IPS-20b (cell line): ENCODE results near the gene SERPINB1.

Experiments used
- H3K27ac ChIP-seq: one replicate; pipeline ENCODE4 v1.5.1; 2013; ENCODE audit warnings: low read length
- H3K27me3 ChIP-seq: 2 replicates; pipeline ENCODE4 v1.6.1; 2013; ENCODE audit warnings: mild to moderate bottlenecking, low read length, inconsistent platforms; ENCODE audit not compliant: insufficient read depth
- H3K36me3 ChIP-seq: 2 replicates; pipeline ENCODE4 v1.6.1; 2013; ENCODE audit warnings: low read depth, mild to moderate bottlenecking, inconsistent platforms, low read length, moderate library complexity; ENCODE audit not compliant: insufficient read depth
- H3K4me1 ChIP-seq: 2 replicates; pipeline ENCODE4 v1.6.1; 2013; ENCODE audit warnings: mild to moderate bottlenecking, control low read depth, inconsistent platforms, low read length, moderate library complexity; ENCODE audit not compliant: insufficient read depth
- H3K4me3 ChIP-seq: 2 replicates; pipeline ENCODE4 v1.5.1; 2013; ENCODE audit warnings: mild to moderate bottlenecking, low read length, inconsistent platforms
- H3K9ac ChIP-seq: 2 replicates; pipeline ENCODE4 v1.6.1; 2013; ENCODE audit warnings: low read depth, mild to moderate bottlenecking, inconsistent platforms, low read length, moderate library complexity
- H3K9me3 ChIP-seq: 2 replicates; pipeline ENCODE4 v1.6.1; 2013; ENCODE audit warnings: mild to moderate bottlenecking, low read depth, low read length, inconsistent platforms; ENCODE audit not compliant: insufficient read depth

The SERPINB1 gene

GRCh38 chr6:2783188-2783963 is 58.3 kb downstream of the SERPINB1 start:
- Histone ChIP-seq H3K9ac (no peak overlapping the region), H3K27me3 (no peaks in the 10 kb centered on the region), H3K9me3 (no peaks in the 10 kb centered on the region), H3K4me1 (no peaks in the 10 kb centered on the region), H3K27ac (no peak overlapping the region), H3K4me3 (no peak overlapping the region), H3K36me3 (peaks cover 54% of the 10 kb centered on the region)

DNA sequence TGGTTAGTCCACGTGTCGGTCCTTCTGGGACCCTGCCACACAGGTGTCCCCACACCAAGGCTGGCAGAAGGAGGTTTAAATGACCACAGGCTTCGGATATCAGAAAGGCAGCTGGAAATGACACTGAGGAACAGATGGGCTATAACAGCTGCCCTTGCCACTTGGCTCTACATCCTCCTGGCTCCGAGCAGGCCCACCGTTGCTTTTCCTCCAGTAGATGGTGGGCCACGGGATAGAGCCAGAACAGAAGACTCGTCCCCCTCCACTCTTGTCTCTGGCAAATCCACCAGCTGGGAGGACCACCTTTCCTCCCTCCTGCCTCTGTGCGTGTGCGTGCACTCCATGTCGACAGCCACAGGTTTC is 58.9 kb downstream of the SERPINB1 start:
- no peak overlapping the region for H3K4me3 ChIP-seq
- H3K4me1 ChIP-seq, result no peaks in the 10 kb centered on the region
- H3K9me3 ChIP-seq, result no peaks in the 10 kb centered on the region
- no peaks in the 10 kb centered on the region for H3K27me3 ChIP-seq
- H3K9ac ChIP-seq, result no peak overlapping the region
- H3K27ac ChIP-seq, result no peak overlapping the region
- peaks cover 57% of the 10 kb centered on the region for H3K36me3 ChIP-seq

DNA sequence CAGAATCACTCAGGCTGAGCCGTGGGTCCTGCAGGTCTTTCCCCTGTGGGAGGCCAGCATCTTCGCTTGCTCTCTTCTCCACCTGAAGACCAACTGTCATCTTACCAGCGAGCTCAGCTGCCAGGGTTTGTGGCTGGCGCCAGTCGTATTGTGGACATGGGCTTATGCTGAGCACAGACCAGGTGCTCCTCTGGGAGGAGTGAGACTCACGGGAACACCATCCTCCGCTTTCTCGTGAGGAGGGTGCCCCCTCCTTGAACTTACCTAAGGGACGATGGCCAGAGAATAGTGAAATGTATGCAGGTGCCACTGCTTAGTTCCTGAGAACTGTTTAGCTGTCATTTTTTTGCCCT is 59.3 kb downstream of the SERPINB1 start:
- H3K9ac ChIP-seq, result no peak overlapping the region
- H3K4me3 ChIP-seq, result no peak overlapping the region
- H3K4me1 ChIP-seq, result no peaks in the 10 kb centered on the region
- H3K9me3 ChIP-seq, result no peaks in the 10 kb centered on the region
- H3K27me3 ChIP-seq, result no peaks in the 10 kb centered on the region
- H3K36me3 ChIP-seq, result peaks cover 57% of the 10 kb centered on the region
- H3K27ac ChIP-seq, result no peak overlapping the region
